Activated effector memory CD4-positive, alpha-beta T cell treated with Interleukin-2 at 50 U/mL for 16 hours (primary cell): ENCODE results near the gene BEST4.
A peak's percentile ranks its signal among the peaks of the same experiment; 100 is the strongest.
"Not testable (repeated sequence)": the region's sequence is repeated elsewhere in the genome, so short reads cannot be mapped to it uniquely, and the experiment has no call there.

Source experiments
- DNase-seq: peaks from one replicate; pipeline ENCODE4 v3.0.0-alpha.2; 2020

BEST4 gene

GRCh38 chr1:44801491-44802305 lies 13.7 kb upstream of the BEST4 start:
- no peak for DNase-seq

GRCh38 chr1:44799770-44800584 lies 12.0 kb upstream of the BEST4 start, which contains the start of gene PLK3:
PLK3 (plus strand) TSS chr1:44800377; CDS start chr1:44800464, 87 bp downstream.
- peak; percentile 98 for DNase-seq

- DNase-seq: no peak
These were observed 10.8 kb upstream of the BEST4 start for GRCh38 chr1:44798481-44799365.

- DNase-seq: not testable (repeated sequence)
These were observed 9.9 kb upstream of the BEST4 start for GRCh38 chr1:44797886-44798285.

- no peak for DNase-seq
These were observed 4.9 kb upstream of the BEST4 start for GRCh38 chr1:44792736-44793502.

GRCh38 chr1:44790968-44791801 lies 3.2 kb upstream of the BEST4 start:
- no peak for DNase-seq

GRCh38 chr1:44787506-44787905 lies 464 bp downstream of the BEST4 start:
- DNase-seq: no peak

GRCh38 chr1:44786841-44787426 lies 1.0 kb downstream of the BEST4 start:
- DNase-seq: no peak

GRCh38 chr1:44786138-44786840 lies 1.7 kb downstream of the BEST4 start:
- DNase-seq: peak; percentile 72

GRCh38 chr1:44785501-44786137 lies 2.4 kb downstream of the BEST4 start:
- DNase-seq: no peak

- no peak for DNase-seq
These were observed 3.0 kb downstream of the BEST4 start for GRCh38 chr1:44785029-44785380.

GRCh38 chr1:44784094-44785028 lies 3.6 kb downstream of the BEST4 start:
- DNase-seq: no peak

GRCh38 chr1:44783697-44784093 lies 4.3 kb downstream of the BEST4 start:
- no peak for DNase-seq

GRCh38 chr1:44780583-44781121 lies 7.3 kb downstream of the BEST4 start:
- no peak for DNase-seq

GRCh38 chr1:44778705-44779576 lies 9.0 kb downstream of the BEST4 start:
- DNase-seq: no peak

- DNase-seq: no peak
These were observed 9.9 kb downstream of the BEST4 start for GRCh38 chr1:44777969-44778635.

- DNase-seq: no peak
These were observed 10.4 kb downstream of the BEST4 start for GRCh38 chr1:44777547-44777946.
